T-helper 1 cell (primary cell): ENCODE results near the gene PAXX.
A peak's percentile ranks its signal among the peaks of the same experiment; 100 is the strongest.

Experiments
- DNase-seq, 5 donors: peaks; one replicate each; pipeline ENCODE4 v3.0.0-alpha.2; 2012 to 2020

The PAXX gene

GRCh38 chr9:136968333-136969127 lies 23.7 kb upstream of the PAXX start:
- no peak for DNase-seq

- no peak for DNase-seq
Observed at GRCh38 chr9:136969150-136969549, 23.1 kb upstream of the PAXX start.

GRCh38 chr9:136969774-136970173 lies 22.4 kb upstream of the PAXX start:
- no peak for DNase-seq

DNA sequence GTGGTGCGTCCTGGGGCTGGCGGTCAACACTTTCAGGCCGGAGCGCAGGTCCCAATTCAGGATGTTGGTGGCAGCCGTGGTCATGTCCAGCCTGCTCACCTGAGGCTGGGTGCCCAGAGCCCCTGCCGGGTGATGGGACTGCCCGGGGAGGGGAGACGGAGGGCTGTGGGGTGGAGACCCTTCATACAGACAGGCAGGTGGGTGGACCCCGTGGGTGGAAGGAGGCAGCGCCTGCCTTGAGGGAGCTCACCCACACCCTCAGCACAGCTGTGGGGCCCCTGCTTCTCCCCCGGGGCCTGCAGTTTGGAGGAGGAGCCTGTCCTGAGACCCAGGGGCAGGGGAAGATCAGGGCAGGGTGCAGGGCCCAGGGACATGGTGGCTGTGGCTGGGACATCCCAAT lies 21.9 kb upstream of the PAXX start:
- DNase-seq: no peak

DNA sequence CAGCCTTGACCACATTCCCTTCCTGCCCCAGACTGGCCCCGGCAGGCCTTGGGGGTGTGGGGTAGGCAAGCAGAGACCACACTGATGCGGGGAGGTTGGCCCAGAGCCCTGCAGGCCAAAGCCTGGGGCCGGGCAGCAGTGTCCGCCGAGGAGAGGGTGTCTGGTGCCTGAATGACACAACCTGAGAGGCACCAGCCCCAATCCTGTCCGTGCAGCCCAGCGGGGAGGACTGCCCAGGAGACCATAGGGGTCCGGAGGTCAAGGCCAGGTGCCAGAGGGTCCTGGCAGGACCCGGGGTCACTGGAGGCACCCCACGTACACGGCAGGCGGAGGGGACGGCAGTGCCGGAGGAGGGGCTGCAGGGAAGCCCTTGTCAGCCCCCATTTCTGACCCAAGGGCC lies 20.5 kb upstream of the PAXX start:
- no peak for DNase-seq

- no peak for DNase-seq
Observed at GRCh38 chr9:136972335-136972734, 19.9 kb upstream of the PAXX start.

- DNase-seq: no peak
Observed at GRCh38 chr9:136972743-136973142, 19.5 kb upstream of the PAXX start.

DNA sequence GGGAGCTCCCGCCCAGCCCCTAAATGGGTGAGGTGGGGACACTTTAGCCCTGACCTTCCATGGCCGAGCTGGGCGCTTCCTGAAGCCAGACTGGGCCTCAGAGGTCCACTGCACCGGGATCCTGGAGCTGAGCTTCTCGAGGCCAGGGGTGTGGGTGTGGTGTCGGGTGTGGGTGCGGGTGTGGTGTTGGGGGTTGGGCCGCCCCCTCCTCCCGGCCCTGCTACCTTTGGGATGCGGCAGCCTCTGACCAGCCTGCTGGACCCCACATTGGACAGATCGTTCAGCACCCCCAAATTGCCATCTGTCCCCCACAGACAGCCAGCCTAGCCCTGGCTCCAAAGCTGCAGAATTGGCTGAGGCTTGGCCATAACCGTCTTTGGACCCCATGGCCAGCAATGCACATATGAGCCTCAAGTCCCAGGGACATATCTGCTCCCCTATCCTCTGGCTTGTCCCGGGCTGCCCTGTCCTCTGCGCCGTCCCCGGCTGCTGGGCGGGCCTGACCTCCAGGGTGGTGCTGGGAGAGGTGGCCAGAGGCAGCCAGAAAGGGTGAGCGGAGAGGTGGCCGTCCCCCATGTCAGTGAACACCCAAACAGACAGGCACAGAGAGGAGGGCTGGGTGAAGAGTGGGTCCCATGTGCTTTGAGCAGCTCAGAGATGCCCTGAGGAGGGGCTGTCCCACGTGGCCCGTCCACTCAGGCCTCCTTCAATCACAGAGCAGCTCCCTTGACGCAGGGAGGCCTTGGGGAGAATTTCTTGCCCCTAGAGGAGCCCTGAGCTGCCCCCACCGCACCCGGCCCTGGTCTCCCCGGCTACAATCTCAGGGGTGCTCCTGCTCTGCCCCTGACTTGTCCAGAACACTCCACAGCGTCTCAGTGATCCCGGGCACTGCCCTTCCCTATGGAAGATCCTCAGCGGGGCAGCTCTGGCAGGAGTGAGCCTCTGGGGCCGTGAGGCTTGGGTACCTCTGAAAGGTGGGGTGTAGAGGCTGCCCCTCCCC lies 18.3 kb upstream of the PAXX start:
- DNase-seq: no peak

- peak in 1 of 5 donors; percentile 32 for DNase-seq
Observed at GRCh38 chr9:136974817-136975535, 17.2 kb upstream of the PAXX start.

- DNase-seq: peak in 1 of 5 donors; percentile 30
Observed at GRCh38 chr9:136975644-136976043, 16.6 kb upstream of the PAXX start.

DNA sequence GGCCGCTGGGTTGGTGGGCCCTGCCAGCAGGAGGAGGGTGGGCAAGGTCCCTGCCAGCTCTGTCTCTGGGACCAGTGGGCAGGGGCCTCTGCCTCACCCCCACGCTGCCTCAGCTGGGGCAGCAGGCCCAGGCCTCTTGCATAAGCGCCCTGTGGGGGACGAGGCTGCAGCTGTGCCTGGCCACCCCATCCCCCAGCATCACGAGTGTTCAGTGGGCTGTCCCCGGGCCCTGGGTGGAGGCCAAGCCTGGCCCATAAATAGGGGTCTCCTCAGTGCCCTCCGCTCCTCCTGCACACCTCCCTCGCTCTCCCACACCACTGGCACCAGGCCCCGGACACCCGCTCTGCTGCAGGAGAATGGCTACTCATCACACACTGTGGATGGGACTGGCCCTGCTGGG lies 15.0 kb upstream of the PAXX start, which contains the start of gene PTGDS:
PTGDS (plus strand) TSS at position 282 of the 400 bp plus-strand sequence; CDS start at position 357, 75 bp downstream.
- no peak for DNase-seq

DNA sequence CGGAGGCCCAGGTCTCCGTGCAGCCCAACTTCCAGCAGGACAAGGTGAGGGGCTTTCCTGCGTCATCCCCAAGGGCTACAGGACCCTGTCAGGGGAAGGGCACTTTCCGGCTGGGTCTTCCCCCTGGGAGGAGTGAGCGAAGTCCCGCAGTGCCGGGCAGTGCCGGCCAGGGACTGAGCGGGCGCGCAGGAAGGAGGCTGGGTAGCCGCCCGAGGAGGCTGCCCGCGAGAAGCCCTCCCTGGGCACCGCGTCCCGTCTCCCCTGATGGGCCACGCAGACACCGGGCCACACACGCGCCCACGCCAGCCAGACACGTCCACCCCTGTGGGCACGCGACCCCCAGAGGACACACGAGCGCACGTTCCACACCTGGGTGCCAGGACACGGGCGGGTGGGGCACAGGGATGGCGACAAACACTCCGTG lies 14.6 kb upstream of the PAXX start:
- no peak for DNase-seq

GRCh38 chr9:136978073-136978864 lies 14.0 kb upstream of the PAXX start:
- peak; percentile 53 to 79 (median 76) for DNase-seq

DNA sequence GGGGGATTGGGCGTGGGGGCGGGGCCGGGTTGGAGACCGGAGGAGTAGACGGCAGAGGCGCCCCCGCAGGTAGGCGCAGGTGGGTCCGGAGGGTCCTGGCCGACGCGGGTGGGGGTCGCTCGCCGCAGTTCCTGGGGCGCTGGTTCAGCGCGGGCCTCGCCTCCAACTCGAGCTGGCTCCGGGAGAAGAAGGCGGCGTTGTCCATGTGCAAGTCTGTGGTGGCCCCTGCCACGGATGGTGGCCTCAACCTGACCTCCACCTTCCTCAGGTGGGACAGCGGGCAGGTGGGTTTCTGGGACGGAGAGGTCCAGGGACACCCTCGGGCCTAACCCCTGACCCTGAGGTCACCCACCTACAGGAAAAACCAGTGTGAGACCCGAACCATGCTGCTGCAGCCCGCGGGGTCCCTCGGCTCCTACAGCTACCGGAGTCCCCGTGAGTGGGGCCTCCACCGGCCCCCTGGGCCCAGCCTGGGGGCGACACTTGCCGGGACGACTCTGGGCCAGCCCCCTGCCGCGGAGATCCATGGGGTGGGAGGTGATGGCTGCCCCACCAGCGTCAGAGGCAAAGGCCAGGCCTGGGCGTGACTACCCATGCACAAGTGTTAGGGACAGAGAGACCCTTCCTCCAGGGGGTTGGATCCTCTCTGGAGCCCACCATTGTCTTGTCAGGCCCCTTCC lies 13.2 kb upstream of the PAXX start:
- DNase-seq: no peak

GRCh38 chr9:136979769-136980587 lies 12.2 kb upstream of the PAXX start:
- no peak for DNase-seq

DNA sequence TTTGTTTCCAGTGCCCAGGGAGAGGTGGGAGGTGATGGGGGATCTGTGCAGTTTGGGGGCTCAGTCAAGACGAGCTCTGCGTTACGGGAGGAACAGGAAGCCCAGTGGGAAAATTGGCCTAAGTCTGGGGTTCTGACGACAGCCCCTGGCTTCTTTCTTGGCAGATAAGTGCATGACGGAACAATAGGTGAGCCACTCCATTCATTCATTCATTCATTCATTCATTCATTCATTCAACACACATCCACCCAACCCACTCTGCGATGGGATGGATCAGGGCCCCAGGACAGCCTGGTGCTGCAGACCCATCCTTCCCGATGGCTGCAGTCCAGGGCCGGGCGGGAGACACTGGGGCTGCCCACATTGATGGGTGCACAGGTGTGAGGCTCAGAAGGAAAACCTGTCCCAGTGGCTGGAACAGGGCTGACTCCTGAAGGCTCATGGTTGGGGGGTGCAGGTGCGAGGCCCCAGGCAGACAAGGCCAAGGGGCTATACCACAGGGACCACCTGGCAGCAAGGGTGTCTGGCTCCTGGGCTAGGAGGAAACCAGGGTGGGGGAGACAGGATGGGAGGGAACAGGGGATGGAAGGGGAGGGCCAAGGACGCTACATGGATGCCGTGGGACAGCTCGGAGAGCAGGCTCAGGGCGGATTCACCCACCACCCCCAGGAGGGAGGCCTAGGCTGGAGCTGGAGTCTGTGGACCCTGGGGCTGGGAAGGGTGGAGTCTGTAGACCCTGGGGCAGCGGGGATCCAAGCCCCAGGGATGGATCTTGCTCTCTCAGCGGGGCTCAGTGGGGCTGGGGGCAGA lies 11.3 kb upstream of the PAXX start:
- no peak for DNase-seq

GRCh38 chr9:136981588-136982231 lies 10.5 kb upstream of the PAXX start:
- no peak for DNase-seq

DNA sequence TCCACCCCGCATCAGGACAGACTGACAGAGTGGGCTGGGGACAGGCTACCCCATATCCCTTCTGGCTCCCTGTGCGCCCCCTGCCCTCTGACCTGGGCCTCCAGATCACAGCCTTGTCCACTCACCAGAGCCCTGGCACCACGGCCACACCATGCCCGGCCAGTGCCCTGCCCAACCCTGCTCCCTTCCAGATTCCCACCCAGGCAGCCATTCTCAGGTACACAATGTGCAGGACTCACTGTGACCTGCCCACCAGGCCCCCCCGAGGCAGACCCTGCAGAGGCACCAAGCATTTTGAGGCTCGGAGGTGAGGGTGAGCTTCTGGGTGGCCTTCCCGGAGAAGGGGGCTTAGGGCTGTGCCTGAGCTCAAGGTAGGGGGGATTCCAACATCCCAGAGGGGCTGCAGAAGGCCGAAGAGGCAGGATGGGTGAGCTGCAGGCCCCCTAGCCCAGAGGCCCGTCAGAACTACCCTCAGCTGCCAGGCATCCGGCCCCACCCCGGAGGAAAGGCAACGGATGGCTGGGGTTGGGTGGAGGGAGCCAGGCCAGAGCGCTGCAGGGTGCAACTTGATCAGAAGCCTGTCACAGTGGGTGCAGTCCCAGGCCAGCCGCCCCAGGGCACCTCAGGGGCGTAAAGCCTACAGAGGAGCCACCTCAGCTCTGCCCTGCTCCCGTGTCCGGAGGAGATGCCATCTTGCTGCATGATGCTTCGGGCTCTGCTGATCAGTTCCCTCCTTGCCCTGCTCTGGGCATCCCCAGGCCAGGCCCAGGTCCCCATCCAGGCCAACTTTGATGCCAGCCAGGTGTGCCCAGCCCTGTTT lies 9.8 kb upstream of the PAXX start, which contains the start of gene LCNL1:
LCNL1 (plus strand) TSS at position 762 of the 820 bp plus-strand sequence. CDS start 594 bp downstream, outside the sequence.
- DNase-seq: no peak
